Measurements from ENCODE around the gene NUDT4. TPM values are rescaled to one million over a fixed set of nuclear protein-coding genes. Genes with fewer than 3 reads are reported as not detected.

NUDT4 gene
- total RNA-seq, 1 experiment from 2014 or later: 30.2 TPM

DNA sequence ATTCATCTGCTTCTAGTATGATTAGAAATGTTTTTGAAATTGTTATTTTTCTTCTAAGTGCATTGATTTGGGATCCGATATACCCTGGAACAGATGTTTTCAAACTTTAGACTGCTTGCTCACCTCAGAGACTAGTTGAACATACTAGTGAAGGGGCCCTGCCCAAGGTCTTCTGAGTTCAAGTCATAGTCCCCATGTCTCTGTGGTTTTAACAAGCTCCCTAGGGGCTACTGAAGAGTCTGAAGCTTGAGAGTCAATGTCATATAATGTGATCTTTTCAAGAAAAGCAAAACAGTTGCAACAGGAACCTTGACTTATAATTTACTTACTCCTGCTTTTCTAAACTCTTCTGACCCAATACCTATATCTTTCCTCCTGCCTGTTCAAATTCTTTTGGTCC lies 71.6 kb downstream of the NUDT4 start:
- Histone ChIP-seq H3K27me3 (ENCODE audit: low read length) (no peaks in the 10 kb centered on the region), H3K9me2 (replicated peaks; ENCODE audit: low read length) (no peaks in the 10 kb centered on the region), H3K4me1 (ENCODE audit: insufficient read depth, low read length) (peaks cover 6% of the 10 kb centered on the region; the same call in 1 of the 2 replicates), H4K20me1 (ENCODE audit: low read length) (no peaks in the 10 kb centered on the region), H3F3A (ENCODE audit: low read length, unreplicated experiment) (no peaks in the 10 kb centered on the region), H3K4me3 (ENCODE audit: low read length) (no peak overlapping the region), H3K4me2 (ENCODE audit: low read length) (peak overlapping the region; percentile 49), H2AFZ (ENCODE audit: low read length) (peak overlapping the region; percentile 50; the same call in 1 of the 2 replicates), H3K9me3 (ENCODE audit: low read length) (no peaks in the 10 kb centered on the region), H3K79me2 (ENCODE audit: low read length) (no peaks in the 10 kb centered on the region), H3K36me3 (ENCODE audit: low read depth, low read length) (no peaks in the 10 kb centered on the region), H3K9ac (ENCODE audit: low read length) (no peak overlapping the region), H3K27ac (ENCODE audit: low read length) (no peak overlapping the region)
- DNase-seq (no peak), ATAC-seq (no peak)
- ChIA-PET CTCF (no interaction called here), POLR2A (ENCODE audit: unreplicated experiment) (no interaction called here)
- no peak for TF ChIP-seq CTCF (conservative IDR thresholded peaks at IDR 0.05; ENCODE audit: low read depth, low read length)
- TF ChIP-seq EZH2 (IDR thresholded peaks at IDR 0.05; ENCODE audit: low read length, unreplicated experiment): no peak
- no peak for TF ChIP-seq EZH2phosphoT487 (IDR thresholded peaks at IDR 0.05; ENCODE audit: borderline replicate concordance, low read length)
- intact Hi-C loops (cut with micrococcal nuclease): loop anchor here (10.0 kb wide), 1 partner anchor 656 kb away; no protein-coding TSS in a partner anchor
- BruUV-seq (replicated peaks): no TSS peak

DNA sequence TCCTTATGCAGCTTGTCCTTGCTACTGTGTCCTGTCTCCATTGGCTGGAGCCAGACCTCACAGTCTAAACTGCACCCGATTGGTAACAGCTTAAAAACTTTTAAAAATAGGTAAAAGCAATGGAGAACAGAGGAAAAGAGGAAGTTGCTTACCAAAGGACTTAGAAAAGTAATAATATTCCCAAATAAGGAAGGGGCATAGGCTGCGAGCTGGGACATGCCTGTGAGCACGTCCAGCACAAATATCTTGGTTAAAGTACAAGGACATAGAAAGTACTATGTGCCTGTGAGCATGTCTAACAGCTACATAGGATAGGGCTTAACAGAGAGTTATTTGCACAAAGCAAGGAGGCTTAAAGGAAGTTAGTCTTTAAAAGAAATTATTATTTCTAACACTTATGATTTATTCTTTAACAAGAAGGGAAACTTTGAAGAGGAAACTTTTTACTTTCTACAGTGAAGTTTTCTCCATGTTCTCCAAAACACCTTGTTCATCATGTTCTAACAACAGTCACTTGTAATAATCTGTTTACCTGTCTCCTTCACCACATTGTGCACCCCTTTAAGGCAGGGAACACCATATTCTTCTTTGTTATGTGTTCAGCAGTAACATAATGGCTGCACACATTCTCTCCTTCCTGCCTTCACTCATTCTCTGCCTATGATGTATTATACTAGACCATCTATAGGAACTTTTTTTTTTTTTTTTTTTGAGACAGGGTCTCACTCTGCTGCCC lies 73.9 kb downstream of the NUDT4 start:
- H3F3A ChIP-seq (ENCODE audit: low read length, unreplicated experiment): no peaks in the 10 kb centered on the region
- H3K4me3 ChIP-seq (ENCODE audit: low read length): no peak overlapping the region
- ATAC-seq: no peak
- H3K9ac ChIP-seq (ENCODE audit: low read length): no peak overlapping the region
- TF ChIP-seq EZH2phosphoT487 (IDR thresholded peaks at IDR 0.05; ENCODE audit: borderline replicate concordance, low read length): no peak
- no peak for TF ChIP-seq EZH2 (IDR thresholded peaks at IDR 0.05; ENCODE audit: low read length, unreplicated experiment)
- no peak for TF ChIP-seq CTCF (conservative IDR thresholded peaks at IDR 0.05; ENCODE audit: low read depth, low read length)
- no peak for DNase-seq
- peaks cover 6% of the 10 kb centered on the region; the same call in 1 of the 2 replicates for H3K4me1 ChIP-seq (ENCODE audit: insufficient read depth, low read length)
- no peaks in the 10 kb centered on the region for H3K36me3 ChIP-seq (ENCODE audit: low read depth, low read length)
- H3K4me2 ChIP-seq (ENCODE audit: low read length): no peak overlapping the region
- H3K9me2 ChIP-seq (replicated peaks; ENCODE audit: low read length): no peaks in the 10 kb centered on the region
- H3K27ac ChIP-seq (ENCODE audit: low read length): no peak overlapping the region
- no TSS peak for BruUV-seq (replicated peaks)
- ChIA-PET POLR2A (ENCODE audit: unreplicated experiment) (no interaction called here), CTCF (no interaction called here)
- intact Hi-C loops (cut with micrococcal nuclease): no loop called here
- no peaks in the 10 kb centered on the region for H3K9me3 ChIP-seq (ENCODE audit: low read length)
- H2AFZ ChIP-seq (ENCODE audit: low read length): no peak overlapping the region
- H3K27me3 ChIP-seq (ENCODE audit: low read length): no peaks in the 10 kb centered on the region
- H4K20me1 ChIP-seq (ENCODE audit: low read length): no peaks in the 10 kb centered on the region
- no peaks in the 10 kb centered on the region for H3K79me2 ChIP-seq (ENCODE audit: low read length)

DNA sequence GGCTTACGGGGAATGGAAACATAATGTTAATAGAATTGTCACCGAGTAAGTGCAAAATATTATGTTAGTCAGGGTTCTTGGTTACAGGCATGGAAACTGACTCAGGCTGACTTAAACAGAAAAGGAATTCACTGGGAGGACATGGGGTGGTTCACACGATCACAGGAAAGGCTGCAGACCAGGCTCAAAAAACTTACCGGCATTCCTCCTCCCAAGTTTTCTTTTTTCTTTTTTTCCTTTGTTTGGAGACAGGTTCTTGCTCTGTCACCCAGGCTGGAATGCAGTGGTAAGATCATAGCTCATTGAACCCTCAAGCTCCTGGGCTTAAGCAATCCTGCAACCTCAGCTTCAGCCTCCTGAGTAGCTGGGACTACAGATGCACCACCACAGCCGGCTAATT lies 75.9 kb downstream of the NUDT4 start:
- H3K27ac ChIP-seq (ENCODE audit: low read length): no peak overlapping the region
- H3K9me2 ChIP-seq (replicated peaks; ENCODE audit: low read length): no peaks in the 10 kb centered on the region
- no TSS peak for BruUV-seq (replicated peaks)
- no peak overlapping the region for H3K4me3 ChIP-seq (ENCODE audit: low read length)
- H2AFZ ChIP-seq (ENCODE audit: low read length): no peak overlapping the region
- H3K36me3 ChIP-seq (ENCODE audit: low read depth, low read length): no peaks in the 10 kb centered on the region
- no peak overlapping the region for H3K4me2 ChIP-seq (ENCODE audit: low read length)
- ATAC-seq (no peak), DNase-seq (no peak)
- H3K27me3 ChIP-seq (ENCODE audit: low read length): no peaks in the 10 kb centered on the region
- no peak for TF ChIP-seq EZH2 (IDR thresholded peaks at IDR 0.05; ENCODE audit: low read length, unreplicated experiment)
- TF ChIP-seq EZH2phosphoT487 (IDR thresholded peaks at IDR 0.05; ENCODE audit: borderline replicate concordance, low read length): no peak
- no peak for TF ChIP-seq CTCF (conservative IDR thresholded peaks at IDR 0.05; ENCODE audit: low read depth, low read length)
- H3K4me1 ChIP-seq (ENCODE audit: insufficient read depth, low read length): peaks cover 6% of the 10 kb centered on the region; the same call in 1 of the 2 replicates
- POLR2A ChIA-PET (ENCODE audit: unreplicated experiment): interaction anchor here (0.8 kb wide), 1 partner anchor 149 kb away, joined by 3 read pairs; no protein-coding TSS in a partner anchor
- no peaks in the 10 kb centered on the region for H4K20me1 ChIP-seq (ENCODE audit: low read length)
- intact Hi-C loops (cut with micrococcal nuclease): no loop called here
- H3F3A ChIP-seq (ENCODE audit: low read length, unreplicated experiment): no peaks in the 10 kb centered on the region
- no peaks in the 10 kb centered on the region for H3K79me2 ChIP-seq (ENCODE audit: low read length)
- no peaks in the 10 kb centered on the region for H3K9me3 ChIP-seq (ENCODE audit: low read length)
- CTCF ChIA-PET: no interaction called here
- H3K9ac ChIP-seq (ENCODE audit: low read length): no peak overlapping the region

Measured in PC-3 (cell line).